Activated T-cell treated with anti-CD3 and anti-CD28 coated beads, Interleukin-2, amount 50 U/mL, for 72 hours (primary cell): ENCODE results near the gene WIPI1. TPM values are rescaled to one million over a fixed set of nuclear protein-coding genes. Genes with fewer than 3 reads are reported as not detected.
"Not testable (repeated sequence)": the region's sequence is repeated elsewhere in the genome, so short reads cannot be mapped to it uniquely, and the experiment has no call there.

ENCODE experiments used
- ATAC-seq, 2 donors: fragments of 150-1000 bp; cut with Tn5 transposase; replicated peaks in 1 of 2; 2 replicates each; pipeline ENCODE4 v1.10.0; 2021; ENCODE audit warnings: moderate library complexity in 2 of 2, mild to moderate bottlenecking in 1 of 2
- DNase-seq, 2 donors: peaks; one replicate each; pipeline ENCODE4 v3.0.0; 2021 to 2022; ENCODE audit warnings: mixed read lengths in 1 of 2
- H3K27ac Mint-ChIP-seq: one replicate; pipeline ENCODE4 v1.8.0; 2022; ENCODE audit warnings: mild to moderate bottlenecking, moderate library complexity, mixed read lengths
- H3K27me3 Mint-ChIP-seq: one replicate; pipeline ENCODE4 v1.8.0; 2022; ENCODE audit warnings: low read depth, mixed read lengths
- H3K36me3 Mint-ChIP-seq, 2 donors: one replicate each; pipeline ENCODE4 v1.8.0; 2022; ENCODE audit warnings: mixed read lengths in 2 of 2, mild to moderate bottlenecking in 1 of 2; ENCODE audit not compliant: insufficient read depth in 2 of 2
- H3K4me1 Mint-ChIP-seq: one replicate; pipeline ENCODE4 v1.8.0; 2022; ENCODE audit warnings: low read depth, mixed read lengths
- H3K4me3 Mint-ChIP-seq, 2 donors: one replicate each; pipeline ENCODE4 v1.8.0; 2022; ENCODE audit warnings: mild to moderate bottlenecking in 2 of 2, mixed read lengths in 2 of 2, moderate library complexity in 2 of 2
- H3K9me3 Mint-ChIP-seq, 2 donors: one replicate each; pipeline ENCODE4 v1.8.0; 2022; ENCODE audit warnings: mixed read lengths in 2 of 2
- total RNA-seq, 2 donors: library from RNA; stranded (reverse); gene quantifications; one replicate each; pipeline ENCODE4 v1.2.3, GENCODE V29; 2022

The WIPI1 gene
- total RNA-seq, 2 donors from 2014 or later = 61.0 to 85.8 TPM

- Mint-ChIP-seq H3K9me3 (peaks cover 9 to 15% of the 10 kb centered on the region in 2 donors), H3K4me1 (peaks cover 24% of the 10 kb centered on the region)
- peak; percentile 72 to 86 for ATAC-seq
Measured at GRCh38 chr17:68413597-68414560, 43.4 kb downstream of the WIPI1 start.

GRCh38 chr17:68407656-68408055, 49.6 kb downstream of the WIPI1 start:
- H3K27me3 Mint-ChIP-seq, ATAC-seq, H3K27ac Mint-ChIP-seq, H3K4me3 Mint-ChIP-seq, H3K4me1 Mint-ChIP-seq, DNase-seq: not testable (repeated sequence)
- Mint-ChIP-seq H3K9me3 (peaks cover 0 to 17% of the 10 kb centered on the region in 2 donors), H3K36me3 (peaks cover 13 to 18% of the 10 kb centered on the region in 2 donors)

More at GRCh38 chr17:68413597-68414560, 43.4 kb downstream of the WIPI1 start:
- not testable (repeated sequence) for H3K27me3 Mint-ChIP-seq
- DNase-seq = peak; percentile 65 to 68
- H3K4me3 Mint-ChIP-seq = peak overlapping the region; percentile 86 to 96
- peak overlapping the region; percentile 6 for H3K27ac Mint-ChIP-seq
- peaks cover 15 to 34% of the 10 kb centered on the region in 2 donors for H3K36me3 Mint-ChIP-seq

GRCh38 chr17:68403837-68404236, 53.5 kb downstream of the WIPI1 start:
- DNase-seq, H3K27ac Mint-ChIP-seq, ATAC-seq, H3K4me3 Mint-ChIP-seq, H3K27me3 Mint-ChIP-seq: not testable (repeated sequence)
- Mint-ChIP-seq H3K9me3 (peaks cover 0 to 13% of the 10 kb centered on the region in 2 donors), H3K36me3 (peaks cover 6 to 14% of the 10 kb centered on the region in 2 donors), H3K4me1 (peaks cover 31% of the 10 kb centered on the region)

GRCh38 chr17:68403122-68403521, 54.2 kb downstream of the WIPI1 start:
- DNase-seq = no peak
- H3K27me3 Mint-ChIP-seq = no peaks in the 10 kb centered on the region
- peaks cover 6 to 14% of the 10 kb centered on the region in 2 donors for H3K36me3 Mint-ChIP-seq
- H3K27ac Mint-ChIP-seq = peak overlapping the region; percentile 7
- peaks cover 37% of the 10 kb centered on the region for H3K4me1 Mint-ChIP-seq
- peaks cover 0 to 13% of the 10 kb centered on the region in 2 donors for H3K9me3 Mint-ChIP-seq
- no peak for ATAC-seq
- no peak overlapping the region for H3K4me3 Mint-ChIP-seq

GRCh38 chr17:68401288-68401687, 56.0 kb downstream of the WIPI1 start:
- ATAC-seq = no peak
- Mint-ChIP-seq H3K4me1 (peaks cover 43% of the 10 kb centered on the region), H3K9me3 (peaks cover 0 to 3% of the 10 kb centered on the region in 2 donors), H3K36me3 (peaks cover 0 to under 1% of the 10 kb centered on the region in 2 donors), H3K4me3 (peak overlapping the region in 1 of 2 donors; percentile 3), H3K27ac (no peak overlapping the region), H3K27me3 (no peaks in the 10 kb centered on the region)
- DNase-seq = no peak

GRCh38 chr17:68400404-68400735, 56.9 kb downstream of the WIPI1 start:
- no peak for DNase-seq
- peak overlapping the region; percentile 92 for H3K27ac Mint-ChIP-seq
- H3K9me3 Mint-ChIP-seq = no peaks in the 10 kb centered on the region
- peak overlapping the region; percentile 72 to 76 for H3K4me3 Mint-ChIP-seq
- ATAC-seq = peak in 1 of 2 donors; percentile 1
- H3K36me3 Mint-ChIP-seq = peaks cover 0 to 1% of the 10 kb centered on the region in 2 donors
- H3K27me3 Mint-ChIP-seq = no peaks in the 10 kb centered on the region
- H3K4me1 Mint-ChIP-seq = peaks cover 43% of the 10 kb centered on the region

GRCh38 chr17:68399638-68400403, 57.5 kb downstream of the WIPI1 start:
- DNase-seq (peak; percentile 49 to 60), ATAC-seq (peak; percentile 79 to 83)
- Mint-ChIP-seq H3K27ac (peak overlapping the region; percentile 92), H3K9me3 (no peaks in the 10 kb centered on the region), H3K4me1 (peaks cover 43% of the 10 kb centered on the region), H3K36me3 (peaks cover under 1 to 1% of the 10 kb centered on the region in 2 donors), H3K27me3 (no peaks in the 10 kb centered on the region), H3K4me3 (peak overlapping the region; percentile 72 to 76)

GRCh38 chr17:68398691-68399637, 58.3 kb downstream of the WIPI1 start:
- H3K4me1 Mint-ChIP-seq = peaks cover 43% of the 10 kb centered on the region
- H3K36me3 Mint-ChIP-seq = peaks cover 6% of the 10 kb centered on the region in 2 donors
- peak; percentile 55 to 67 for ATAC-seq
- peak overlapping the region; percentile 72 to 76 for H3K4me3 Mint-ChIP-seq
- H3K9me3 Mint-ChIP-seq = peaks cover 0 to 2% of the 10 kb centered on the region in 2 donors
- no peaks in the 10 kb centered on the region for H3K27me3 Mint-ChIP-seq
- peak overlapping the region; percentile 92 for H3K27ac Mint-ChIP-seq
- DNase-seq = peak; percentile 53 to 68

GRCh38 chr17:68397108-68397536, 60.2 kb downstream of the WIPI1 start:
- DNase-seq (no peak), ATAC-seq (no peak)
- Mint-ChIP-seq H3K36me3 (peaks cover 7 to 8% of the 10 kb centered on the region in 2 donors), H3K27ac (no peak overlapping the region), H3K9me3 (peaks cover 0 to 2% of the 10 kb centered on the region in 2 donors), H3K4me1 (peaks cover 43% of the 10 kb centered on the region), H3K4me3 (no peak overlapping the region), H3K27me3 (no peaks in the 10 kb centered on the region)

- Mint-ChIP-seq H3K36me3 (peaks cover 7 to 8% of the 10 kb centered on the region in 2 donors), H3K27ac (no peak overlapping the region)
- ATAC-seq = no peak
Measured at GRCh38 chr17:68396226-68397107, 60.8 kb downstream of the WIPI1 start.

GRCh38 chr17:68394608-68395331, 62.5 kb downstream of the WIPI1 start:
- no peak overlapping the region for H3K27ac Mint-ChIP-seq
- no peak overlapping the region for H3K4me3 Mint-ChIP-seq
- H3K36me3 Mint-ChIP-seq = peaks cover 7 to 8% of the 10 kb centered on the region in 2 donors
- H3K9me3 Mint-ChIP-seq = peaks cover 0 to 2% of the 10 kb centered on the region in 2 donors
- H3K27me3 Mint-ChIP-seq = no peaks in the 10 kb centered on the region
- DNase-seq (no peak), ATAC-seq (no peak)
- peaks cover 25% of the 10 kb centered on the region for H3K4me1 Mint-ChIP-seq

More at GRCh38 chr17:68396226-68397107, 60.8 kb downstream of the WIPI1 start:
- no peaks in the 10 kb centered on the region for H3K27me3 Mint-ChIP-seq
- DNase-seq = no peak
- H3K4me1 Mint-ChIP-seq = peaks cover 42% of the 10 kb centered on the region
- H3K4me3 Mint-ChIP-seq = no peak overlapping the region
- peaks cover 0 to 2% of the 10 kb centered on the region in 2 donors for H3K9me3 Mint-ChIP-seq
